GM18907 (cell line): ENCODE measurements around the gene MORF4L1.
"Not testable (repeated sequence)": the region's sequence is repeated elsewhere in the genome, so short reads cannot be mapped to it uniquely, and the experiment has no call there.

Experiments
- ATAC-seq: cut with Tn5 transposase; IDR thresholded peaks from one replicate; pipeline ENCODE4 v1.9.1; 2021; ENCODE audit warnings: mild to moderate bottlenecking, moderate library complexity; ENCODE audit not compliant: unreplicated experiment

The MORF4L1 gene

DNA sequence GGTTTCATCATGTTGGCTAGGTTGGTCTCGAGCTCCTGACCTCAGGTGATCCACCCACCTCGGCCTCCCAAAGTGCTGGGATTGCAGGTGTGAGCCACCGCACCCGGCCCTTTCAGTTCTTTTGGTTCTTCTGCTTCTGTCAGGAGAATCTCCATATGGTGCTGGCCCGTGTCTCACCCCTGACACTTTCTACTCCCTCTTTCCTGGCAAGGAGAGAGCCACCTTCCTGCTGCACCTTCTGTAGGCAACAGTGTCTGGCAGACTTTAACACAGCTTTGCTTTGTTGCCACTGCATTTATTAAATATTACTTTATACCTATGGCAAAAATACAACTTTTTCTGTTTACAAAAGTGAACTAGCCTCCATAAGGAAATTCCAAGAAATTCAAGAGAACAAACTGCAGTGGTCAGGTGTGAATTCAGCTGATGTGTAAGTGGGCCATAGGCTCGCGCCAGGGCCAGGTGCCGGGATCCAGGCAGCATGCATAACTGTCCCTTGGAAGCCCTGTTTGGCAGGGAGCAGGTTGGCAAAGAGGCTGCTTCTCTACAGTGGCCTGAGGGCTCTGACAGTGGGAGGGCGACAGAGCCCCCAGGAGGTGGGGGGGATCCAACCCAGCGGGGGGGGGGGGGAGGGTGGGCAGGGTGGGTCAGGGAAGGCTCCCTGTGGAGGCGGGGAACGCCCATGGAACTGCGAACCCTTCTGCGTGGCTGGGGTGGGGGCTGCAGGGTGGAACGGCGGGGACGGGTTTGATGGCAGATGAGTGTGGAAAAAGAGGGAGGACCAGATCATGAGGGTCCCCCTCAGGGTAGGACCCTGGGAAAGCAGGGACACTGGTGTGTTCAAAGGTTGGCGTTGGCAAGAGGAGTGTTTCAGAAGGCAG is 51.0 kb downstream of the MORF4L1 start:
- no peak for ATAC-seq

DNA sequence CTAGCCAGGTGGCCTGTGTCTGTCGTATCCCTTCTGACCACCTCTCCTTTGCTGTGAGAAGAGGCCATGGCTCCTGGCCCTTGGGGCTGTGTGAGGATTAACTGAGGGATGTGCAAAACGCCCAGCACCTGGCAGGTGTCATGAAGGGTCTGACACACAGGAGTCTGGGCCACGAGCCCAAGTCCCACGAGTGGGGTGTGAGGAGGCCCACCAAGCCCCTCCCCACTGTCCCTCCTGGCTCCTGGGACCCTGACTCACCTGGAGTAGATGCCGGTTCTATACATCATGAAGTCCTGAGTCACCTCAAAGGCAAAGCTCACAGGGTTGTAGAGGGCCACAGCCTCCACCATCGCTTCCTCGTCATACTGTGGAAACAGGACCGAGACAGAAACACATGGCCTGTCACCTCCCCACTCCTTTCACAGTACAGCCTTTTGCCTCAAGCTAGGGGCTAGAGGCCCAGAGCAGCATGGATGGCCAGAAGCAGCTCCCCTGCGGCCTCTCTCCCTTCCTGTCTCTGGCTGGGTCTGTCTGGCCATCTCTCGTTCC is 52.5 kb downstream of the MORF4L1 start:
- no peak for ATAC-seq

- ATAC-seq: no peak
These were observed 53.5 kb downstream of the MORF4L1 start for GRCh38 chr15:78925956-78926743.

GRCh38 chr15:78927077-78927790 is 54.5 kb downstream of the MORF4L1 start:
- no peak for ATAC-seq

GRCh38 chr15:78928176-78928575 is 55.5 kb downstream of the MORF4L1 start:
- not testable (repeated sequence) for ATAC-seq

- no peak for ATAC-seq
These were observed 56.0 kb downstream of the MORF4L1 start for GRCh38 chr15:78928616-78929093.

DNA sequence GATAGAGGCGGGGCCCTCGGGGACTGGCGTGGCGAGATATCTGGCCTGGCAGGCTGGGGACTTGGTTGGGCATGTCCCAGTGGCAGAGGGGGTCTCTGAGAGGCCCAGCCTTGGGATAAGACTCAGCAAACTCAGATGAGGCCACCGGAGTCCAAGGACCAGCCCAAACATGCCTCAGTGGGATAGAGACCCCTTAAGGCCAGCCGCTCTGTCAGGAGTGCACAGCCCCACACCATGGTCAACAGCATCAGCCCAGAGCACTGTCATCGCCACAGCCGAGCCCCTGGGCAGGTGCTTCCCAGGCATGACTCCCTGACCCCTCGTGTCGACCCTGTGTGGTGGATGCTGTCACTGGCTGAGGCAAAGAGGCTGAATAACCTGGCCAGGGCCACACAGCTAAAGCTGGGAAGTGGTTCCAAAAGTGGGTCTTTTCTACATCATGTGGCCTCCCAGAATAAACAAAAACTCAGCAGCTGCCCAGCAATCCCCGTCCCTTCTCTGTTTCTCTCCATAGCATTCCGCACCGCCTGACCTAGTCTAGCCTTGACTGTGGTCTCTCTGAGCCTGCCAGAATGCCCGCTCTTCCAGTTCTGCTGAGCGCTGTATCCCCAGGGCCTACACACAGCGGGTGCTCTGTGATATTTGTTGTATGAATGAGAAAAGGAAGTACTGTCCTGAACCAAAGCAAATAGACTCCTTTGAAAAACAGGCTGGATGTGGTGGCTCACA is 57.0 kb downstream of the MORF4L1 start:
- no peak for ATAC-seq

DNA sequence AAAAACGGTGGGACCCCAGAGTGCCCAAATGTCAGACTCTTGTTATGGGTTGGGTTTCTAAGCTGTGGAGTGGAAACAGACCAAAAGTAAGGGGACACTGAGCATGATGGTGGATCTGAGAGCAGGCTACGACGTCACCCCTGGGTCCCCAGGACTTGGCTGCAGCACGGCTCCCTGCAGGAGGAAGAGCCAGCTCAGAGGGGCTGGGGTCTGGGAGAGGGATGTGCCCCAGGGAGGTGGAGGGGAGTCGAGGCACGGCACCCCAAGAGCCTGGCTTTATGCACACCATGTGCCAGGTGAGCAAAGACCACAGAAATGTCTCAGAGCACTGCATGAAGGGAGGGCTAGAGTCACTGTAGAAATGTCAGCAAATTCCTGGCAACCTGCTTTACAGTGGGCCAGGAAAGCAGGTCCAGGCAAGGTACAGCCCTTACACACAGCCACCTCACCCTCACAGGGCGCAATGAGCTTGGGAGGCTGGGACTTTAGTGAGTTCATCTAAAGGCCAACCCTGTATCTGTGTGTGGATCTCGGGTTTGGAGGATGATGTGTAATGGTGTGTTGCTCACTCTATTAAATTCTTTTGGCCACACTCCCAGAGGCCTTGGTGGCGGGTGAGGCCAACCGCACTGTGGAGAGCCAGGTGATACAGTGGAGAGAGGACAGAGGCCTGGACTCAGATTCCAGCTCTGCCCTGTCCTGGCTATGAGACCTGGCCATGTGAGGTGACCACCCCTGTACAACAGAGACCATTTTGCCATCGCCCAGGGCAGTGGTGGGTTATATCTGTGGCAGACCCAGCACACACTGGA is 58.1 kb downstream of the MORF4L1 start:
- ATAC-seq: no peak

GRCh38 chr15:78931439-78932257 is 59.0 kb downstream of the MORF4L1 start:
- no peak for ATAC-seq

- ATAC-seq: no peak
These were observed 59.6 kb downstream of the MORF4L1 start for GRCh38 chr15:78932258-78932808.

DNA sequence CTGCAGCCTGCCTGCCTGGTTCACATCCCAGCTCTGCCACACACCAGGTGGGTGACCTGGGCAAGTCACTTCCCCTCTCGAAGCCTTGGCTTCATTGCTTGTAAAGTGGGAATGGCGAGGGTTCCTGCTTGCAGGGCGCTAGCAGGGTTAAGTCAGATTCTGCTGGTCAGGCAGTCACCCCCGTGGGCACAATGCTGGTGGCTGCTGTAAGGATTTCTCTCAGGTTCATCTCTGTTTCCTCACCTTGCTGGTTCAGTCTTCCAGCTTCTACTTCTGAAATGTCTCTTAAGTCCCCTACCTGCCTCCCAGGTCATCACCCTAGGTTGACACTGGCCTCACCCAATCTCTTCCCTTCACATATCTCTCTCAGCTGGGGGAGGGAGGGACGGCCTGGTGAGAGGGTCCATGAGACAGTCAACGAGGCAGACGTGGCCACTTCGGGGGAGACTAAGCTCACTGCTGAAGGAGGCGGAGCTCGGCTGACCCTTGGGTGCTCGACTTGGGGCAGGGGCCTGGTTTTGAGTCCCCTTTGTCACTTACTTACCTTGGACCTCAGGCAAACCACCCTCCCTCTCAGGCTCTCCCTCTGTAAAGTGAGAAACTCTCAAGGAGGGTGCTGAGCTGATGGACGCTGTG is 60.6 kb downstream of the MORF4L1 start:
- no peak for ATAC-seq

- no peak for ATAC-seq
These were observed 61.3 kb downstream of the MORF4L1 start for GRCh38 chr15:78933823-78934654.

DNA sequence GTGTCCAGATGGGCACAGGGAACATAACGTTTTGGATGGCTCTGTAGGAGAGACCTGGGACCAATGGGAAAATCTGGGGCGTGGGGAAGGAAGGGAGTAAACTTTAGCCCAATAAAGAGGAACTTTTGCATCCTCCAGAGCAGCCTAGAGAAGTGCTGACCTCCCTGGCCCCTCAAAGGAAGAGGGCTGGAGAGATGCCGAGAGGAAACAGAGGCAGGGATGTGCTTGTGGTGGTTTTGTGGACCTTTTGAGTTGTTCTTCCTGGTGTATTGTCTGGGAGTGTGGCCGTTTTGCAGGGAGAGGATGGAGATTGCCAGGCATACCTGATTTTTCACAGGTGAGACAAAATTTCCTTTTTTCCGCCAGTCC is 61.9 kb downstream of the MORF4L1 start:
- no peak for ATAC-seq

DNA sequence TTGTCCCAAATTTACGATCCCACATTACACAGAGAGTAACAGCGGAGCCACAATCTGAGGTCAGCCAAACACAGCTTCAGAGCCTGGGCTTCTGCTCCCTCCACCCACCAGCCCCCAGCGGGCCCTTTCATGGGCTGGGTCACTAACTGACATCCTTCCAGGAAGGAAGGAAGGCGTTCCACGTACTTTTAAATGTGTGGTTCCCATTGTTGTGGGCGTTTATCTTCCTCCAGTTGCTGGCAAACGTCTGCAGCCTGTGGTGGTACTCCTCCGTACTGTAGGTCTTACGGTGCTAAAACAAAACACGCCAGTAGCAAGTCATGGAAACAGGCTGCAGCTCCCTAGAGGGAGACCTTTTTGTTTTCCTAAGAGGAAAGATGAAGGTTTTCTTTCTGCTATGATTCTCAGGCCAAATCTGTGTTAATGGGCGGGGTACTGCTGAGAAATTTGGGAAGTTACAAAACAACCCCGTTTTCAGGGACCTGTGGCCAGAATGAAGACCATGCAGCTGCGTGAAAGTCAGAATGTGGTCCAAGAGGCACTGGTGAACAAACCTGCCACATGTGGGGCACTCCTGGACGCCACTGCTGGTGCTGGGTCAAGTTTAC is 64.5 kb downstream of the MORF4L1 start:
- no peak for ATAC-seq

GRCh38 chr15:78938658-78939488 is 66.2 kb downstream of the MORF4L1 start:
- ATAC-seq: peak; percentile 66

DNA sequence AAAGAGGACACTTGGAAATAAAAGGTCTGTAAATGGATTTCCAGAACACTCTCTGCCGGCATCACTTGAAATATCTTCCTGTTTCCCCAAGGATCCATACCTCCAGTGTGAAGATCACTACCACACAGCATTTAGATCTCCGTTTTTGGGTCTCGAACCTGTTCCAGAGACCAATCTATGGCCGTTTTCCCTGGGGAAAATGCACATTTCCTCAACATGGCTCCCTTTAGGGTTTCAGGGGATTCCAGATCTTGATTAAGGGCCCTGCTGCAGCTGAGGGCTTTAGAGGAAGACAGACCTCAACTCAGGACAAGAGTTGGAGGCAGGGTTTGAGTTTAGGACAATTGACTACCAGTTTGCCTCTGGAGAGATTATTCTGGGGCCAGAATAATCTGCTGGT is 70.1 kb downstream of the MORF4L1 start:
- no peak for ATAC-seq
